A673 (cell line): ENCODE results near the gene ARFRP1.

Experiments used
- EZH2 ChIP-seq: fragments of 200-600 bp; sonication (generic); IDR thresholded peaks from 2 replicates; pipeline ENCODE4 v1.6.1; 2017; ENCODE audit warnings: borderline replicate concordance, low read depth, mild to moderate bottlenecking, mixed read lengths, antibody characterized with exemption, low read length; ENCODE audit not compliant: poor library complexity, severe bottlenecking
- TF ChIP-seq, protein P1 (sequence below): fragments of 300-800, 200-600 bp; sonication (generic); conservative IDR thresholded peaks from 2 replicates; pipeline ENCODE4 v1.5.1; 2017; ENCODE audit warnings: low read depth, mild to moderate bottlenecking, antibody characterized with exemption, low read length, moderate library complexity, mixed read lengths

GRCh38 chr20:63696306-63696627 lies 11.5 kb downstream of the ARFRP1 start:
- TF ChIP-seq, protein P1, sequence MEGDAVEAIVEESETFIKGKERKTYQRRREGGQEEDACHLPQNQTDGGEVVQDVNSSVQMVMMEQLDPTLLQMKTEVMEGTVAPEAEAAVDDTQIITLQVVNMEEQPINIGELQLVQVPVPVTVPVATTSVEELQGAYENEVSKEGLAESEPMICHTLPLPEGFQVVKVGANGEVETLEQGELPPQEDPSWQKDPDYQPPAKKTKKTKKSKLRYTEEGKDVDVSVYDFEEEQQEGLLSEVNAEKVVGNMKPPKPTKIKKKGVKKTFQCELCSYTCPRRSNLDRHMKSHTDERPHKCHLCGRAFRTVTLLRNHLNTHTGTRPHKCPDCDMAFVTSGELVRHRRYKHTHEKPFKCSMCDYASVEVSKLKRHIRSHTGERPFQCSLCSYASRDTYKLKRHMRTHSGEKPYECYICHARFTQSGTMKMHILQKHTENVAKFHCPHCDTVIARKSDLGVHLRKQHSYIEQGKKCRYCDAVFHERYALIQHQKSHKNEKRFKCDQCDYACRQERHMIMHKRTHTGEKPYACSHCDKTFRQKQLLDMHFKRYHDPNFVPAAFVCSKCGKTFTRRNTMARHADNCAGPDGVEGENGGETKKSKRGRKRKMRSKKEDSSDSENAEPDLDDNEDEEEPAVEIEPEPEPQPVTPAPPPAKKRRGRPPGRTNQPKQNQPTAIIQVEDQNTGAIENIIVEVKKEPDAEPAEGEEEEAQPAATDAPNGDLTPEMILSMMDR: no peak
- TF ChIP-seq EZH2: no peak
